HepG2 (cell line): ENCODE data around the gene OTUD6A. TPM values are rescaled to one million over a fixed set of nuclear protein-coding genes. Genes with fewer than 3 reads are reported as not detected.

Experiments
- ATAC-seq: fragments of 200-7000 bp; cut with Tn5 transposase; 3 replicates; pipeline ENCODE4 v1.9.1; 2020; ENCODE audit warnings: mild to moderate bottlenecking, moderate library complexity
- BruUV-seq: library from RNA; stranded (reverse); fragments of 400-500 nt; replicated peaks from 2 replicates; lab custom pipeline; 2021; lab: Mats Ljungman, UMichigan
- CTCF ChIA-PET: fragments of 300-600 bp; formaldehyde crosslinking; extraction: SDS; loops from one replicate; lab custom pipeline; 2021; ENCODE audit warnings: low total read pairs, inconsistent platforms, low intra/inter-chr PET ratio; lab: Yijun Ruan, JAX
- POLR2A ChIA-PET: fragments of 350-600 bp; sonication (Branson Sonifier 250); formaldehyde crosslinking; loops from one replicate; lab custom pipeline; 2020; ENCODE audit warnings: antibody characterized with exemption, inconsistent platforms; lab: Yijun Ruan, JAX
- DNase-seq: peaks from one replicate; pipeline ENCODE4 v3.0.0-alpha.2; 2015; ENCODE audit warnings: low spot score
- FAIRE-seq: peaks from 3 replicates; lab custom pipeline; 2011; peaks lifted over from hg19 to GRCh38; lab: Jason Lieb, UNC
- H2AFZ ChIP-seq: one replicate; pipeline ENCODE4 v1.6.1; 2011; ENCODE audit warnings: low read length, inconsistent platforms
- H3K27ac ChIP-seq: fragments of 300-600 bp; 3 replicates; pipeline ENCODE4 v1.8.0; 2011; ENCODE audit warnings: mixed run types, mild to moderate bottlenecking, mixed read lengths, low read length, inconsistent platforms; ENCODE audit not compliant: insufficient read depth; ENCODE audit errors: extremely low read length
- H3K27me3 ChIP-seq, 2 experiments: fragments of 200-600 bp in 1 of 2; 2 replicates in 1 of 2; 3 replicates in 1 of 2; pipeline versions ENCODE4 v1.6.0 to v1.8.0; 2011; ENCODE audit warnings: low read length in 2 of 2, mild to moderate bottlenecking in 2 of 2, moderate library complexity in 2 of 2, inconsistent platforms in 1 of 2; ENCODE audit not compliant: insufficient read depth in 2 of 2, control insufficient read depth in 1 of 2
- H3K36me3 ChIP-seq, 2 experiments: fragments of 200-600 bp in 1 of 2; replicated peaks in 1 of 2; 2 replicates in 1 of 2; 3 replicates in 1 of 2; pipeline versions ENCODE4 v1.5.1 to v1.8.0; 2011; ENCODE audit warnings: low read length in 2 of 2, inconsistent platforms in 1 of 2; ENCODE audit not compliant: insufficient read depth in 2 of 2, control insufficient read depth in 1 of 2
- H3K4me1 ChIP-seq: 2 replicates; pipeline ENCODE4 v1.5.1; 2012; ENCODE audit warnings: low read length, inconsistent platforms; ENCODE audit not compliant: insufficient read depth
- H3K4me2 ChIP-seq: 2 replicates; pipeline ENCODE4 v1.6.0; 2011; ENCODE audit warnings: low read depth, low read length, inconsistent platforms
- H3K4me3 ChIP-seq, 3 experiments: fragments of 200-600 bp in 1 of 3; sonication (generic), shearing (Covaris generic) in 1 of 3; replicated peaks in 1 of 3; 2 replicates each; pipeline ENCODE4 v1.5.1; 2011 to 2016; ENCODE audit warnings: low read length in 3 of 3, inconsistent platforms in 2 of 3, low read depth in 2 of 3, mild to moderate bottlenecking in 2 of 3, control low read depth in 1 of 3, mixed read lengths in 1 of 3; ENCODE audit not compliant: insufficient read depth in 1 of 3
- H3K79me2 ChIP-seq: one replicate; pipeline ENCODE4 v1.6.1; 2011; ENCODE audit warnings: low read length, inconsistent platforms; ENCODE audit not compliant: insufficient read depth
- H3K9ac ChIP-seq: 2 replicates; pipeline ENCODE4 v1.6.0; 2011; ENCODE audit warnings: mild to moderate bottlenecking, low read depth, low read length, inconsistent platforms; ENCODE audit not compliant: insufficient read depth
- H3K9me3 ChIP-seq: 2 replicates; pipeline ENCODE4 v1.5.1; 2012; ENCODE audit warnings: mild to moderate bottlenecking, low read length
- H4K20me1 ChIP-seq: 2 replicates; pipeline ENCODE4 v1.6.0; 2011; ENCODE audit warnings: inconsistent platforms, mild to moderate bottlenecking, low read length, moderate library complexity; ENCODE audit not compliant: insufficient read depth
- ARID2 ChIP-seq: sonication (generic); formaldehyde crosslinking; IDR thresholded peaks from 2 replicates; pipeline ENCODE4 v1.8.1; 2022; ENCODE audit warnings: mild to moderate bottlenecking, missing genetic modification reagents, borderline replicate concordance
- ARID5B ChIP-seq: IDR thresholded peaks from 2 replicates; pipeline ENCODE4 v1.4.0; 2020; ENCODE audit warnings: mild to moderate bottlenecking, missing genetic modification reagents
- MTA3 ChIP-seq: sonication (generic); formaldehyde crosslinking; IDR thresholded peaks from 2 replicates; pipeline ENCODE4 v1.4.0; 2020; ENCODE audit warnings: missing genetic modification reagents
- NCOA1 ChIP-seq: sonication (generic); formaldehyde crosslinking; IDR thresholded peaks from 2 replicates; pipeline ENCODE4 v1.9.0; 2021; ENCODE audit warnings: missing genetic modification reagents
- RAD21 ChIP-seq: fragments of 450-650 bp; formaldehyde crosslinking; IDR thresholded peaks from 2 replicates; pipeline ENCODE4 v1.5.0; 2020; ENCODE audit warnings: mild to moderate bottlenecking
- RAD51 ChIP-seq: fragments of 450-650 bp; IDR thresholded peaks from 2 replicates; pipeline ENCODE4 v1.6.1; 2016; ENCODE audit warnings: borderline replicate concordance
- RBM39 ChIP-seq: fragments of 200-400 bp; formaldehyde crosslinking; IDR thresholded peaks from one replicate; pipeline ENCODE4 v1.6.1; 2018; ENCODE audit warnings: antibody characterized with exemption, mild to moderate bottlenecking, low read depth, low read length; ENCODE audit not compliant: poor library complexity, severe bottlenecking
- SATB2 ChIP-seq: sonication (generic); formaldehyde crosslinking; IDR thresholded peaks from 2 replicates; pipeline ENCODE4 v1.5.0; 2020; ENCODE audit warnings: missing genetic modification reagents
- SMARCE1 ChIP-seq: fragments of 450-650 bp; IDR thresholded peaks from 2 replicates; pipeline ENCODE4 v1.6.1; 2017; ENCODE audit warnings: borderline replicate concordance
- SP1 ChIP-seq, 2 experiments: fragments of 450-650 bp in 1 of 2; sonication (generic) in 1 of 2; formaldehyde crosslinking in 1 of 2; IDR thresholded peaks; 2 replicates each; pipeline versions ENCODE4 v1.4.0 to v1.6.1; 2016 to 2020; ENCODE audit warnings: missing genetic modification reagents in 1 of 2
- TCF7 ChIP-seq: sonication (generic); IDR thresholded peaks from 2 replicates; pipeline ENCODE4 v1.6.1; 2016; ENCODE audit warnings: antibody characterized with exemption, low read depth
- TOPORS ChIP-seq: sonication (generic); formaldehyde crosslinking; IDR thresholded peaks from 2 replicates; pipeline ENCODE4 v1.8.0; 2023; ENCODE audit warnings: mild to moderate bottlenecking, missing genetic modification reagents
- ZBTB2 ChIP-seq: sonication (generic); formaldehyde crosslinking; IDR thresholded peaks from 2 replicates; pipeline ENCODE4 v1.8.0; 2022; ENCODE audit warnings: low read depth, missing genetic modification reagents
- ZFP36L1 ChIP-seq: sonication (generic); formaldehyde crosslinking; IDR thresholded peaks from 2 replicates; pipeline ENCODE4 v1.8.0; 2022; ENCODE audit warnings: mild to moderate bottlenecking, missing genetic modification reagents, moderate library complexity
- ZNF10 ChIP-seq: sonication (generic); formaldehyde crosslinking; IDR thresholded peaks from 2 replicates; pipeline ENCODE4 v1.4.0; 2020; ENCODE audit warnings: mild to moderate bottlenecking, low read depth, missing genetic modification reagents, borderline replicate concordance
- ZNF101 ChIP-seq: sonication (generic); formaldehyde crosslinking; IDR thresholded peaks from 2 replicates; pipeline ENCODE4 v1.4.0; 2020; ENCODE audit warnings: mild to moderate bottlenecking, low read depth, missing genetic modification reagents, borderline replicate concordance
- ZNF274 ChIP-seq: sonication (generic); formaldehyde crosslinking; IDR thresholded peaks from 2 replicates; pipeline ENCODE4 v1.5.1; 2020; ENCODE audit warnings: mild to moderate bottlenecking, missing genetic modification reagents
- WGBS: methylation state at CpG from one replicate; pipeline ENCODE4 v1.1.6; 2017; ENCODE audit warnings: low lambda C conversion rate; 5-methylcytosine and 5-hydroxymethylcytosine counted together
- in situ Hi-C: cut with HindIII; loops from 2 replicates; pipeline ENCODE4 v1.10.0; 2017; ENCODE audit warnings: low pct_unique_long_range_greater_than_20kb; ENCODE audit not compliant: extremely low pct_ligation_motif_present
- intact Hi-C: fragments of 100-400 bp; cut with micrococcal nuclease; formaldehyde crosslinking; loops from one replicate; pipeline ENCODE4 v1.10.0; 2022; ENCODE audit not compliant: unreplicated experiment
- polyA plus RNA-seq, 8 experiments: library from polyadenylated mRNA; depleted of rRNA in 3 of 8; stranded (reverse) in 7 of 8; unstranded in 1 of 8; fragments of >200 nt; fragmentation: Illumina TruSeq in 4 of 8; extraction: Trizol in 4 of 8; gene quantifications; 2 replicates each; pipeline versions ENCODE4 v1.2.1 to v1.2.3, GENCODE V29; 2011 to 2016; ENCODE audit warnings: low read depth in 4 of 8, missing spikeins in 1 of 8, mixed read lengths in 1 of 8; ENCODE audit not compliant: insufficient read depth in 1 of 8
- total RNA-seq, 5 experiments: library from RNA; depleted of rRNA; stranded (reverse); fragments of >200 nt; fragmentation: Illumina TruSeq; extraction: Trizol; gene quantifications; 2 replicates each; pipeline ENCODE4 v1.2.3, GENCODE V29; 2016; ENCODE audit warnings: low read depth in 1 of 5

OTUD6A gene
- total and polyA plus RNA-seq, 2 of the 13 experiments (the other 11 are each of a cell fraction or from before 2014, with no cell fraction given): not detected

- TF ChIP-seq SP1 (IDR thresholded peaks at IDR 0.05): no peak
- TF ChIP-seq SP1 (CRISPR knock-in tag; IDR thresholded peaks at IDR 0.05): no peak
- TF ChIP-seq ZNF10 (CRISPR knock-in tag): no peak
- TF ChIP-seq ZNF101: no peak
- no peak for TF ChIP-seq ARID2
- TF ChIP-seq SATB2 (CRISPR knock-in tag): no peak
- TF ChIP-seq, all 625 proteins: peak for 0
Observed at GRCh38 chrX:70089604-70090297, 27.5 kb downstream of the OTUD6A start (continued).

GRCh38 chrX:70092247-70092646, 30.0 kb downstream of the OTUD6A start:
- no peak for ATAC-seq
- Histone ChIP-seq H3K4me3 (no peak overlapping the region), H3K79me2 (no peaks in the 10 kb centered on the region), H4K20me1 (no peaks in the 10 kb centered on the region), H2AFZ (no peak overlapping the region), H3K9me3 (no peaks in the 10 kb centered on the region), H3K27ac (no peak overlapping the region), H3K9ac (no peak overlapping the region), H3K4me2 (no peak overlapping the region), H3K27me3 (no peaks in the 10 kb centered on the region), H3K36me3 (no peaks in the 10 kb centered on the region), H3K4me1 (no peaks in the 10 kb centered on the region)
- intact Hi-C loops: no loop called here
- in situ Hi-C loops: loop anchor here (5.0 to 10.0 kb wide), 2 partner anchors 57 to 605 kb away; no protein-coding TSS in a partner anchor
- no peak for DNase-seq
- no peak for TF ChIP-seq ARID5B (CRISPR knock-in tag)
- TF ChIP-seq TCF7: no peak
- no peak for TF ChIP-seq MTA3
- TF ChIP-seq RAD51: no peak
- TF ChIP-seq RAD21: no peak
- no peak for TF ChIP-seq NCOA1 (CRISPR knock-in tag)
- no peak for TF ChIP-seq ZFP36L1 (CRISPR knock-in tag)
- no peak for TF ChIP-seq RBM39
- TF ChIP-seq ZNF274 (CRISPR knock-in tag): no peak
- no peak for TF ChIP-seq ZBTB2 (CRISPR knock-in tag)
- no peak for TF ChIP-seq TOPORS (CRISPR knock-in tag)
- no peak for TF ChIP-seq SMARCE1
- ChIA-PET POLR2A (no interaction called here), CTCF (interaction anchor here (1.7 kb wide), 1 partner anchor 599 kb away, joined by 4 read pairs; no protein-coding TSS in a partner anchor)
- FAIRE-seq: no peak
- 0% methylated on average over 1 of the region's 4 CpGs for WGBS
- BruUV-seq: no TSS peak
